GM21619 (cell line): ENCODE measurements around the gene GDF11.

Experiments used
- ATAC-seq: cut with Tn5 transposase; IDR thresholded peaks from one replicate; pipeline ENCODE4 v1.9.1; 2021; ENCODE audit not compliant: unreplicated experiment

GDF11 gene

GRCh38 chr12:55706568-55707218, 36.2 kb upstream of the GDF11 start:
- no peak for ATAC-seq

DNA sequence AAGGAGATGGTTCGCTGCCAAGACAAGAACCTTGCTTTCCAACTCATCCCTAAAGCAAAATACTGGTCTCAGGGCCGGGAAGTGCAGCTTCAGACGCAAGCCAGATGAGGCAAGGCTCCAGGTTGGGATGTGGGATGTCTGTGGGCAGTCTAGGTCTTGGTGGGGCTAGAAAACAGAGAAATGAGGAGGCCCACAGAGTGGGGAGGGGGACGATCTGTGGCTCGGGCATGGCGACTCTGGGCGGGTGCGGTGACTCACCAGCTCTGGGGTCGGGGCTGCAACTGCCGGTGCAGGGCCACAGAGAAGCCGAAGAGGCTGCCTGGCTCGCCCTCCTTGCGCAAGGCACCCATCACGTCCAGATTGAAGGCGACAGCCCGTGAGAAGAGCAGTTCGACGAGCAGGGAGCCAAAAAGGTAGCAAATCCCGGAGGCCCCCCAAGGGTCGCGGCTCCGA, 35.7 kb upstream of the GDF11 start:
- ATAC-seq, result no peak

- ATAC-seq, result peak; percentile 72
These were observed 34.9 kb upstream of the GDF11 start, which contains the start of gene ITGA7 for GRCh38 chr12:55707841-55708694. TSS of gene ITGA7 (minus strand) at chr12:55707904. CDS start at chr12:55707682, 222 bp downstream.

DNA sequence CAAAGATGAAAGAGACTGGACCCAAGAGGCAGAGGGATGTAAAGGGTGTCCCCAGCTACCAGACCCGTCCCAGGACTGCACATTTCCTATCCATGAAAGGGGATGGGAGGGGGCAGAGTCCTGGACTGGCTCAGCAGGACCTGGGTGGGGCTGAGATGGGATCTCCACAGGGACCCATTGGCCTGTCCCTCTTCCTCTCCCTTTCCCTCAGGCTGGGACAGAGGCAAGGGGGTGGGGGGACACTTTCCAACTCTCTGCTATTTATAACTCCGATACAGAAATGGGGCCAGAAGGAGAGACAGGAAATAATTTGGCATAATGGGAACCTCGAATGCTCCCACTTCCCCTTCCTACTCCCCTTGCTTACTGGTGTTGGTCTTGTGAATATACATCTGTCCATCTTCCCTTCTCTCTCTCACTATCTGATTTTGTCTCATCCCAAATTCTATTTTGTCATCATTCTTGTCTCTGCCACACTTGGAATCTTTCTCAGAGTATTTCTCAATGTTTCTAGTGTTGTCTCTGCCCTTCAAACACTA, 34.2 kb upstream of the GDF11 start:
- no peak for ATAC-seq

DNA sequence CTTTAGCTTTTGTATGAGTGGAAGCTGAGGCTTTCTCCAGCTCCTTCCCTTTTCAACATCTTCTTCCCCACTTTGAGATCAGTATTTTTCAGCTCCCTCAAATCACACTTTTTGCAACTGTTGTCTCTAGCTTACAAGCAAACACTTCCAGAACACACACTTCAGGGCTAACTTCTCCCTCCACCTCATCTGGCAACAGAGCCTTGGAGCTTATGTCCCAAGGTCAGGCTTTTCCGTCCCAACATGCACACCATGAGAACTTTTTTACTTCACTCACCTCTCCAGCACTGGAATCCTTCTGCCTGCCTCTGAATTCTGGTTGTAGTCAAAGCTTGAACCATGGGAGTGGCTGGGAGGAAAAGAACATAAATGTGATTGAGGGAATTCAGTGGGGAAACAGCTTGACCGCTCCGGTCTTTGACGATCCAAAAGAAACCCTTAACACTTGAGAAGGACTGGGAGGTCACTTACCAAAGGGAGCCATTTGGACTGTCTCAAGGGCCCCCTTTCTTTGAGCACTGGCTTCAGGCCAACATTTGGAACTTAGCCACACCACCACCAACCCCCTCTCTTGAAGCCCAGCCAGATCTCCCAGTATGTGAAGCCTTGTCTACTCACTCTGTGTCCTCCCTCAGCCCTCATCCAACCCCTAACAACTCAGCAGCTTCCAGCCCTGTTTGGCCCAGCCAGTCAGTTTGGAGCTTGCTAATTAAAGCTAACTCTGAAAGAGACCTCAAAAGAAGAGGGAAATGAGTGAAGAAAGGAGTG, 31.0 kb upstream of the GDF11 start:
- no peak for ATAC-seq

GRCh38 chr12:55712700-55713415, 30.1 kb upstream of the GDF11 start:
- ATAC-seq, result no peak

DNA sequence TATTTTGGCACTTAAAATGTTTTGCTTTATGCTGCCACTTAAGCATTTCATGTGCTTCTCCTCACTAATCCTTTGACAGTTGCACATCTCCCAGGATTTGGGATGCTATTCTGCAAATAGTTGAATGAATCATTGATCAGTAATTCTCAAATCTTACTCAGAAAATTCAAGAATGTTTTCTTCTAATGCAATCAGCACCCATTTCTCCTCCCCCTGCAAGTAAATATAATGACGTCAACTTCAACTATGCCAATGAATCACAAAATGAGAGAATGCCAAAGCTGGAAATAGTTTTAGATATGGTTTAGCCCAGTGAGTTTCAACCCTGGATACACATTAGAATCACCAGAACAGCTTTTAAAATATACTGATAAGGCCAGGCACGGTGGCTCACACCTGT, 29.2 kb upstream of the GDF11 start:
- no peak for ATAC-seq

DNA sequence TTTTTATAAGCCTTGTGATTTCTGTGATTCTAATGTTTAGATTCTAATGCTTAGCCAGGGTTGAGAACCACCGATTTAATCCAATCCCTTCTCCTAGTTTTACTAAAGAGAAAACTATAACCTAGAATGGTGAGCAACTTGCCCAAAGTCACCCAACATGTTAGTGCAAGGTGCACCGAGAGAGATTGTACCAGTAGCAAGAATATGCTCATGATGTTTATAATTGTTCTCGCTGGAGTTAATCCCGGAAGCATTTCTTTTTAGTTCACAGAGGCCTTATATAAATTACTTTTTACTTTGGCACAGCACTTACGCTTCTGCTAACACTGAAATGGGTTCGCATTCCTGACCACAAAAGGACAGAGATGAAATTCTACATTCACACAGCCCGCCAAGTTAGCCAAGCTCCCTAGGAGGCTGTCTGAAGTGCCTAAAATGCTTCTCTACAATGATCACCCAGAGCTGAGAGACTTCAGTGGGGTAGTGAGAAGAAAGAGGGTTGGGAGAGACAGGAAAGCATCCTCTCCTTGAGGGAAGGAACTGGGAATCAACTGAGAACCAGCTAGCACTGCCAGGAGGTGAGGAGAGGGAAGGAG, 27.7 kb upstream of the GDF11 start:
- no peak for ATAC-seq

DNA sequence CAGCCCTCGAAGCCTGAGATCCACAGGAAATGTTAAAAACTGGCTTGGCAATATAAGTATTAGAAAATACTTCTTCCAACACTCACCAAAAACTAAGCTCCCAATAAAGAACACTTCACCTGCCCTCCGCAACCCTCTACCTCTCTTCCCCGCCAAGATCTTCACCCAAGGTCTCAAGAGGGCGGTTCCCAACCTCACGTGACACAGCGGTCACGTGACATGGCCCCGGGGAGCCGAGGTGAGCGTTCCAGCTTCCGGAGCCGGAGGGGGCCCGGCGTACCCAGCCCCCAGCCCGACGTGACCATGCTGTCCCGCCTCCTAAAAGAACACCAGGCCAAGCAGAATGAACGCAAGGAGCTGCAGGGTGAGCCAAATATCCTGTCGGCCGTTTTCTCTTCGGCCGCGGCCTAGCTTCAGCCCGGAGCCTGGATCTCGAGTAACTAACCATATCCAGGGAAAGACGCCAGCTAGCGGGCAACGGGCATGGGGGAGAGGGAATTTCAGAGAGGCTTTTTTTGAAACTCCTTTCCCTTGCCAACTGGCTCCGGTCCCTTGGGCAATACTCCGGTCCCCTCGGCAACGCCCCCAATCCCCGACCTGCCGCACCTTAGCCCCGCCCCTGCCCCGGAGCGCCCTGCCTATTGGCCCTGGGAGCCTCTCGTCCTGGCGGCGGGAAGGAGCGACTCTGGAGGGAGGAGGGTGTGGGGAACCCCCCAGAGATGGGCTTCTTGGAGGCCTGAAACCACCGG, 26.9 kb upstream of the GDF11 start, which contains the start of gene BLOC1S1:
TSS of gene BLOC1S1 (plus strand) at position 214 of the 749 bp plus-strand sequence. CDS start at position 220, 6 bp downstream.
- peak; percentile 91 for ATAC-seq

DNA sequence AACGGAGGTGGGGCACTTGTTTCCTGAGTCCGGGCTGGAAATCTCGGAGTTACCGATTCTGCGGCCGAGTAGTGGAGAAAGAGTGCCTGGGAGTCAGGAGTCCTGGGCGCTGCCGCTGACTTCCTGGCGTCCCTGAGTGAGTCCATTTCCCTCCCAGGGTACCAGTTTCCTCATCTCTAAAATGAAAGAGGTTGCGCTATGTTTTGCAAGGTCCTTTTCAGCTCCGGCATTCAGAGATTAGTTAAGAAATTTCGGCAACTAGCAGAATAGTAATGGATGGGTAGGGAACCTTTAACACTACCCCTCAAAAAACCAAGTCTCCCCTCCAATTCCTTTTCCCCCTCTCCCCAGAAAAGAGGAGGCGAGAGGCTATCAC, 26.4 kb upstream of the GDF11 start:
- ATAC-seq, result peak; percentile 28

GRCh38 chr12:55717011-55718007, 25.6 kb upstream of the GDF11 start:
- no peak for ATAC-seq

- no peak for ATAC-seq
These were observed 24.9 kb upstream of the GDF11 start for GRCh38 chr12:55718015-55718414.

DNA sequence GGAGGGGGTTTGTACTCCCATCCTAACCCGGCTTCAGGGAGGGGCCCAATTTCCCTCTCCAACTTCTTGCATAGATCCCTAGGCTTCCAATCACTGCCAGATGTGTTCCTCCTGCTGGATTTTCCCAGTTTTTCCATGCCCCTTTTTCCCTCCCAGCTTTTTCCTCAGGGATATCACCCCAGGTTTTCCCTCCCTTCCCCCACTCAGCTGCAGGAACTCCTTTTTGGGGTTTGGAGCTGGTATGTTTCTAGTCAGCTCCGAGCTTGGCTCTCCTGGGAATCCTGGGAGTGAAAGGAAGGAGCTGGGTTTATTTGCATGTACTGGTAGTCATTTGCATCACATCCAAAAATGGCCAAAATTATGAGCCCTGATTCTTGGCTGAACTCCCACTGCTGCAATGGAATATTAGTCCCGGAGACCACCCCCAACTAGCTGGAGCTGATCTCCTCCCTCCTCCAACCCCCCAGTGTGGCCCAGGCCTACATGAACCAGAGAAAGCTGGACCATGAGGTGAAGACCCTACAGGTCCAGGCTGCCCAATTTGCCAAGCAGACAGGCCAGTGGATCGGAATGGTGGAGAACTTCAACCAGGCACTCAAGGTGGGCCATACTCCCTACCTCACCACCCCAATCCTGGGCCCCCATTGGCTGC, 24.2 kb upstream of the GDF11 start:
- ATAC-seq, result no peak

DNA sequence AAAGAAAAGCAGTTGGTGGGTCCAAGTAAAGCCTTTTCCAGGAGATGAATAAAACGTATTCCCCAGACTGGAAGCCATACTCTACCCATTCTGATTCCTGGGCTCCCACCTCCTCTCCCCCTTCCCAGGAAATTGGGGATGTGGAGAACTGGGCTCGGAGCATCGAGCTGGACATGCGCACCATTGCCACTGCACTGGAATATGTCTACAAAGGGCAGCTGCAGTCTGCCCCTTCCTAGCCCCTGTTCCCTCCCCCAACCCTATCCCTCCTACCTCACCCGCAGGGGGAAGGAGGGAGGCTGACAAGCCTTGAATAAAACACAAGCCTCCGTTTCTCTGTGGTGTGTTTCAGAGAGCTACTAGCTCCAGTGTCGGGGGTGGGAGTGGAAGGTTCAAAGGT, 23.6 kb upstream of the GDF11 start:
- no peak for ATAC-seq

DNA sequence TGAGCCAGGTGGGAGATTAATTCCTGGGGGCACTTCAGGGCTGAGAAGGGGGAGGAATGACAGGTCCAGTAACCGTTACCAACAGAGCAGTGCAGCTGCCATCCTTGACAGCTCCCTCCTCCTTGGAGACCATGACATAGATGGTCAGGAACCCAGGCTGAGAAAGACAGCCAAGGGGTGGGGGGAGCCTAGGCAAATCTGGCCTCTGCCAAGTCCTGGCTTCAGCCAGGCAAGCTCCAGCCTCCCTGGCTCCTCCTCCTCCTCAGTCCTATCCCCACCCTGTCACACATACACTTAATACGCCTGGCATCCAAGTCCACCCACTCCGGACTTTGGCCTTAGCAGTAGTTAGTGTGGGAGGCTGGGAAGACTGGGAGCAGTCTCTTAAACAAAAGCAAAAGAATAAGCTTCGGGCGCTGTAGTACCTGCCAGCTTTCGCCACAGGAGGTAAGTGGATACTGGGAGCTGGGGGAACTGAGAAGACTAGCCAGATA, 22.8 kb upstream of the GDF11 start, which contains the start of gene RDH5:
TSS of gene RDH5 (plus strand) at position 323 of the 494 bp plus-strand sequence. CDS start 792 bp downstream, outside the sequence.
- ATAC-seq, result no peak

GRCh38 chr12:55720894-55721444, 22.0 kb upstream of the GDF11 start:
- ATAC-seq, result no peak

- ATAC-seq, result no peak
These were observed 21.2 kb upstream of the GDF11 start for GRCh38 chr12:55721601-55722213.
